OCI-LY7 (cell line): ENCODE measurements around the gene UBE2C.
"Not testable (repeated sequence)": the region's sequence is repeated elsewhere in the genome, so short reads cannot be mapped to it uniquely, and the experiment has no call there.

Source experiments
- EZH2phosphoT487 ChIP-seq: fragments of 200-600 bp; sonication (generic); IDR thresholded peaks from 2 replicates; pipeline ENCODE4 v1.6.1; 2018; ENCODE audit warnings: low read depth, borderline replicate concordance, mild to moderate bottlenecking, mixed run types, antibody characterized with exemption, low read length, moderate library complexity, mixed read lengths
- TF ChIP-seq, protein P1 (sequence below): fragments of 200-600 bp; sonication (generic); conservative IDR thresholded peaks from 2 replicates; pipeline ENCODE4 v1.5.1; 2014; ENCODE audit warnings: mild to moderate bottlenecking, antibody characterized with exemption, low read length, moderate library complexity, mixed read lengths

DNA sequence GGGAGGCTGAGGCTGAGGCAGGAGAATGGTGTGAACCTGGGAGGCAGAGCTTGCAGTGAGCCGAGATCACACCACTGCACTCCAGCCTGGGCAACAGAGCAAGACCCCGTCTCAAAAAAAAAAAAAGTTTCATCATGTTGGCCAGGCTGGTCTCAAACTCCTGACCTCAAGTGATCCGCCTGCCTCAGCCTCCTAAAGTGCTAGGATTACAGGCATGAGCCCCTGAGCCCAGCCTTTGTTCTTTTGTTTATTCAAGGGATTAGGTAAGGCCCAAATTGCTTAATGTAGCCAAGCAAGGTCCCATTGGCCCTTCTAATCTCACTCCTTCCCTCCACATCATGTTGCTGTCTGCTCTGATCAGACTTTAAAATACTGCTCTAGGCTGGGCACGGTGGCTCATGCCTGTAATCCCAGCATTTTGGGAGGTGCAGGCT is 17.2 kb downstream of the UBE2C start:
- TF ChIP-seq, protein P1, sequence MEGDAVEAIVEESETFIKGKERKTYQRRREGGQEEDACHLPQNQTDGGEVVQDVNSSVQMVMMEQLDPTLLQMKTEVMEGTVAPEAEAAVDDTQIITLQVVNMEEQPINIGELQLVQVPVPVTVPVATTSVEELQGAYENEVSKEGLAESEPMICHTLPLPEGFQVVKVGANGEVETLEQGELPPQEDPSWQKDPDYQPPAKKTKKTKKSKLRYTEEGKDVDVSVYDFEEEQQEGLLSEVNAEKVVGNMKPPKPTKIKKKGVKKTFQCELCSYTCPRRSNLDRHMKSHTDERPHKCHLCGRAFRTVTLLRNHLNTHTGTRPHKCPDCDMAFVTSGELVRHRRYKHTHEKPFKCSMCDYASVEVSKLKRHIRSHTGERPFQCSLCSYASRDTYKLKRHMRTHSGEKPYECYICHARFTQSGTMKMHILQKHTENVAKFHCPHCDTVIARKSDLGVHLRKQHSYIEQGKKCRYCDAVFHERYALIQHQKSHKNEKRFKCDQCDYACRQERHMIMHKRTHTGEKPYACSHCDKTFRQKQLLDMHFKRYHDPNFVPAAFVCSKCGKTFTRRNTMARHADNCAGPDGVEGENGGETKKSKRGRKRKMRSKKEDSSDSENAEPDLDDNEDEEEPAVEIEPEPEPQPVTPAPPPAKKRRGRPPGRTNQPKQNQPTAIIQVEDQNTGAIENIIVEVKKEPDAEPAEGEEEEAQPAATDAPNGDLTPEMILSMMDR, result not testable (repeated sequence)
- not testable (repeated sequence) for TF ChIP-seq EZH2phosphoT487
